GM10847 (cell line): Measurements from ENCODE around the gene SYNE1.

Experiments used
- POLR2A ChIP-seq: IDR thresholded peaks from 2 replicates; pipeline ENCODE4 v1.6.1; 2011; ENCODE audit not compliant: insufficient read length; ENCODE audit errors: extremely low read depth

The SYNE1 gene

GRCh38 chr6:152378169-152378568, 259.0 kb downstream of the SYNE1 start:
- TF ChIP-seq POLR2A, result no peak

- TF ChIP-seq POLR2A, result no peak
These were observed 262.0 kb downstream of the SYNE1 start for GRCh38 chr6:152375197-152375596.

GRCh38 chr6:152372945-152373344, 264.2 kb downstream of the SYNE1 start:
- no peak for TF ChIP-seq POLR2A

- TF ChIP-seq POLR2A, result no peak
These were observed 265.4 kb downstream of the SYNE1 start for GRCh38 chr6:152371775-152372174.

- TF ChIP-seq POLR2A, result no peak
These were observed 268.2 kb downstream of the SYNE1 start for GRCh38 chr6:152368751-152369624.

- TF ChIP-seq POLR2A, result no peak
These were observed 272.3 kb downstream of the SYNE1 start for GRCh38 chr6:152364866-152365265.

GRCh38 chr6:152360034-152360433, 277.1 kb downstream of the SYNE1 start:
- no peak for TF ChIP-seq POLR2A

GRCh38 chr6:152356662-152357061, 280.5 kb downstream of the SYNE1 start:
- no peak for TF ChIP-seq POLR2A

- no peak for TF ChIP-seq POLR2A
These were observed 281.1 kb downstream of the SYNE1 start for GRCh38 chr6:152356016-152356415.

GRCh38 chr6:152355166-152355565, 282.0 kb downstream of the SYNE1 start:
- TF ChIP-seq POLR2A, result no peak

GRCh38 chr6:152353440-152353839, 283.7 kb downstream of the SYNE1 start:
- no peak for TF ChIP-seq POLR2A

- TF ChIP-seq POLR2A, result no peak
These were observed 285.4 kb downstream of the SYNE1 start for GRCh38 chr6:152351742-152352141.

- no peak for TF ChIP-seq POLR2A
These were observed 286.1 kb downstream of the SYNE1 start for GRCh38 chr6:152351110-152351509.

GRCh38 chr6:152348116-152348515, 289.0 kb downstream of the SYNE1 start:
- no peak for TF ChIP-seq POLR2A

- TF ChIP-seq POLR2A, result no peak
These were observed 293.3 kb downstream of the SYNE1 start for GRCh38 chr6:152343735-152344360.

- no peak for TF ChIP-seq POLR2A
These were observed 295.6 kb downstream of the SYNE1 start for GRCh38 chr6:152341596-152341995.
